HEK293 (cell line): ENCODE results near the gene MTFP1.
A peak's percentile ranks its signal among the peaks of the same experiment; 100 is the strongest.

ENCODE experiments used
- CTCF ChIA-PET: fragments of 350-600 bp; formaldehyde crosslinking; extraction: SDS; loops from one replicate; lab custom pipeline; 2021; ENCODE audit warnings: antibody characterized with exemption; lab: Yijun Ruan, JAX
- POLR2A ChIA-PET: fragments of 300-600 bp; formaldehyde crosslinking; extraction: SDS; loops from one replicate; lab custom pipeline; 2020; ENCODE audit warnings: antibody characterized with exemption, inconsistent platforms; lab: Yijun Ruan, JAX
- H3K27ac ChIP-seq: fragments of 200-500 bp; sonication (Bioruptor generic); 2 replicates; pipeline ENCODE4 v1.5.1; 2014; ENCODE audit warnings: low read depth, low read length, control low read depth, inconsistent platforms; ENCODE audit errors: extremely low read depth
- H3K36me3 ChIP-seq, 2 experiments: fragments of 200-500 bp in 1 of 2; sonication (Bioruptor generic) in 1 of 2; 1 replicate in 1 of 2; 2 replicates in 1 of 2; pipeline ENCODE4 v1.5.1; 2014 to 2017; ENCODE audit warnings: inconsistent platforms in 2 of 2, low read length in 2 of 2; ENCODE audit not compliant: control insufficient read depth in 2 of 2, insufficient read depth in 1 of 2
- H3K4me1 ChIP-seq: fragments of 200-500 bp; sonication (Bioruptor generic); 2 replicates; pipeline ENCODE4 v1.5.1; 2014; ENCODE audit warnings: mild to moderate bottlenecking, low read length, inconsistent platforms; ENCODE audit not compliant: control insufficient read depth, insufficient read depth
- H3K4me3 ChIP-seq: 2 replicates; pipeline ENCODE4 v1.5.1; 2011; ENCODE audit warnings: low read depth, mild to moderate bottlenecking, control low read depth, low read length, moderate library complexity
- H3K9me3 ChIP-seq: fragments of 200-500 bp; sonication (Bioruptor generic); 2 replicates; pipeline ENCODE4 v1.5.1; 2014; ENCODE audit warnings: low read depth, low read length, inconsistent platforms; ENCODE audit not compliant: control insufficient read depth, insufficient read depth
- BCL11A ChIP-seq: fragments of 450-650 bp; formaldehyde crosslinking; IDR thresholded peaks from 2 replicates; pipeline ENCODE4 v1.5.1; 2016; ENCODE audit warnings: low read depth, missing biosample characterization, missing genetic modification characterization
- CTCF ChIP-seq: fragments of 450-650 bp; formaldehyde crosslinking; IDR thresholded peaks from 2 replicates; pipeline ENCODE4 v1.5.1; 2016; ENCODE audit warnings: missing biosample characterization, missing genetic modification characterization
- EGR2 ChIP-seq: fragments of 450-650 bp; formaldehyde crosslinking; IDR thresholded peaks from 2 replicates; pipeline ENCODE4 v1.5.1; 2016; ENCODE audit warnings: low read depth, missing biosample characterization, missing genetic modification characterization
- FEZF1 ChIP-seq: fragments of 450-650 bp; formaldehyde crosslinking; IDR thresholded peaks from 2 replicates; pipeline ENCODE4 v1.5.1; 2016; ENCODE audit warnings: missing biosample characterization, missing genetic modification characterization
- KLF10 ChIP-seq: fragments of 450-650 bp; IDR thresholded peaks from 2 replicates; pipeline ENCODE4 v1.5.1; 2018; ENCODE audit warnings: missing biosample characterization, mild to moderate bottlenecking, missing genetic modification characterization
- REPIN1 ChIP-seq: fragments of 450-650 bp; formaldehyde crosslinking; IDR thresholded peaks from 2 replicates; pipeline ENCODE4 v1.5.1; 2017; ENCODE audit warnings: missing biosample characterization, missing genetic modification characterization, low read depth
- ZBTB10 ChIP-seq: fragments of 450-650 bp; formaldehyde crosslinking; IDR thresholded peaks from 2 replicates; pipeline ENCODE4 v1.5.1; 2016; ENCODE audit warnings: missing biosample characterization, missing genetic modification characterization
- ZBTB7A ChIP-seq: fragments of 450-650 bp; formaldehyde crosslinking; IDR thresholded peaks from 2 replicates; pipeline ENCODE4 v1.5.1; 2016; ENCODE audit warnings: low read depth, missing biosample characterization, missing genetic modification characterization
- ZFP37 ChIP-seq: fragments of 450-650 bp; formaldehyde crosslinking; IDR thresholded peaks from 2 replicates; pipeline ENCODE4 v1.5.1; 2016; ENCODE audit warnings: missing biosample characterization, missing genetic modification characterization
- ZIC2 ChIP-seq: fragments of 450-650 bp; formaldehyde crosslinking; IDR thresholded peaks from 2 replicates; pipeline ENCODE4 v1.5.1; 2016; ENCODE audit warnings: missing biosample characterization, missing genetic modification characterization
- ZNF211 ChIP-seq: fragments of 450-650 bp; formaldehyde crosslinking; IDR thresholded peaks from 2 replicates; pipeline ENCODE4 v1.5.1; 2016; ENCODE audit warnings: low read depth, missing biosample characterization, missing genetic modification characterization
- ZNF324 ChIP-seq: fragments of 450-650 bp; formaldehyde crosslinking; IDR thresholded peaks from 2 replicates; pipeline ENCODE4 v1.5.1; 2016; ENCODE audit warnings: missing biosample characterization, missing genetic modification characterization
- ZNF398 ChIP-seq: fragments of 450-650 bp; formaldehyde crosslinking; IDR thresholded peaks from 2 replicates; pipeline ENCODE4 v1.5.1; 2017; ENCODE audit warnings: missing biosample characterization, missing genetic modification characterization
- ZNF529 ChIP-seq: fragments of 450-650 bp; formaldehyde crosslinking; IDR thresholded peaks from 2 replicates; pipeline ENCODE4 v1.5.1; 2017; ENCODE audit warnings: missing genetic modification characterization, missing biosample characterization; ENCODE audit not compliant: insufficient replicate concordance
- ZNF530 ChIP-seq: fragments of 450-650 bp; formaldehyde crosslinking; IDR thresholded peaks from 2 replicates; pipeline ENCODE4 v1.5.1; 2016; ENCODE audit warnings: low read depth, missing biosample characterization, missing genetic modification characterization
- ZNF555 ChIP-seq: fragments of 450-650 bp; formaldehyde crosslinking; conservative IDR thresholded peaks from 2 replicates; pipeline ENCODE4 v1.5.1; 2017; ENCODE audit warnings: missing biosample characterization, mild to moderate bottlenecking, missing genetic modification characterization, inconsistent platforms
- ZNF560 ChIP-seq: fragments of 450-650 bp; formaldehyde crosslinking; IDR thresholded peaks from 2 replicates; pipeline ENCODE4 v1.5.1; 2017; ENCODE audit warnings: missing biosample characterization, missing genetic modification characterization, borderline replicate concordance
- ZNF600 ChIP-seq: fragments of 450-650 bp; formaldehyde crosslinking; IDR thresholded peaks from 2 replicates; pipeline ENCODE4 v1.5.1; 2016; ENCODE audit warnings: missing biosample characterization, missing genetic modification characterization
- ZNF621 ChIP-seq: fragments of 450-650 bp; formaldehyde crosslinking; IDR thresholded peaks from 2 replicates; pipeline ENCODE4 v1.5.1; 2017; ENCODE audit warnings: missing biosample characterization, missing genetic modification characterization
- ZNF626 ChIP-seq: fragments of 450-650 bp; sonication (Bioruptor Pico); formaldehyde crosslinking; IDR thresholded peaks from 2 replicates; pipeline ENCODE4 v1.5.1; 2018; ENCODE audit warnings: missing biosample characterization, missing genetic modification characterization, inconsistent platforms
- ZNF654 ChIP-seq: fragments of 450-650 bp; formaldehyde crosslinking; IDR thresholded peaks from 2 replicates; pipeline ENCODE4 v1.5.1; 2016; ENCODE audit warnings: low read depth, missing biosample characterization, missing genetic modification characterization
- ZNF704 ChIP-seq: fragments of 450-650 bp; formaldehyde crosslinking; IDR thresholded peaks from 2 replicates; pipeline ENCODE4 v1.5.1; 2016; ENCODE audit warnings: missing biosample characterization, missing genetic modification characterization
- TF ChIP-seq, protein P1 (sequence below): fragments of 450-650 bp; formaldehyde crosslinking; IDR thresholded peaks from 2 replicates; pipeline ENCODE4 v1.5.1; 2016; ENCODE audit warnings: missing biosample characterization, missing genetic modification characterization
- TF ChIP-seq, protein P2 (sequence below): fragments of 450-650 bp; formaldehyde crosslinking; IDR thresholded peaks from 2 replicates; pipeline ENCODE4 v1.5.1; 2016; ENCODE audit warnings: missing biosample characterization, missing genetic modification characterization

MTFP1 gene

DNA sequence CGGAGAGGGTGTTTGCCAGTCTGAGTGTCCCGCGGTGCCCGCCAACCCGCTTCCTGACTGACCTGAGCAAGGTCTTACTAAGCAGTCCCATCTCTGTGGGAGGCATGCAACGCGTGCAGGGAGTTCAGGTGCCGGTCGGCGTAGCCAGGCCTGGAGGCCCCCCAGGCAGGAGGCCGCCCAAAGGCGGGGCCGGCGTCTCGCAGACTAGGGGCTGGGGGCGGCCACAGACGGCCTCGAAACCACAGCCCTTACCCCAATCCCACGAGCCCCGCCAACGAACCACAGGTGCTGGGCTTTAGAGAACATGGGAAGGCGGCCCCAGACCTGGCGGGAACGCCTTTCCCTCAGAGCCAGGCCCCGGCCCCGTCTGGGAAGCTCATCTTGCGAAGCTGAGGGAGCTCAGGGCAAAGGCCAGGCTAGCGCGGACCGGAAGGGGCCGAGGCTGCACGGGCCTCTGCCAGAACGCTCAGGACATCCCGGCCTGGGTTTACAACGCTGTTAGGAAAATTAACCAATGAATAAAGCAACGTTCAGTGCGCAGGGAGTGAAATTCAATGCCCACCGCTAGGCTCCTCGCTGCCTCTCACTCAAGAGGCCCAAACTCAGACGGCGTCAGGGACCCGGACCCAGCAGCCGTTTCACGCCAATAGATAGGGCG is 2.1 kb upstream of the MTFP1 start (continued):
- TF ChIP-seq, protein P1, sequence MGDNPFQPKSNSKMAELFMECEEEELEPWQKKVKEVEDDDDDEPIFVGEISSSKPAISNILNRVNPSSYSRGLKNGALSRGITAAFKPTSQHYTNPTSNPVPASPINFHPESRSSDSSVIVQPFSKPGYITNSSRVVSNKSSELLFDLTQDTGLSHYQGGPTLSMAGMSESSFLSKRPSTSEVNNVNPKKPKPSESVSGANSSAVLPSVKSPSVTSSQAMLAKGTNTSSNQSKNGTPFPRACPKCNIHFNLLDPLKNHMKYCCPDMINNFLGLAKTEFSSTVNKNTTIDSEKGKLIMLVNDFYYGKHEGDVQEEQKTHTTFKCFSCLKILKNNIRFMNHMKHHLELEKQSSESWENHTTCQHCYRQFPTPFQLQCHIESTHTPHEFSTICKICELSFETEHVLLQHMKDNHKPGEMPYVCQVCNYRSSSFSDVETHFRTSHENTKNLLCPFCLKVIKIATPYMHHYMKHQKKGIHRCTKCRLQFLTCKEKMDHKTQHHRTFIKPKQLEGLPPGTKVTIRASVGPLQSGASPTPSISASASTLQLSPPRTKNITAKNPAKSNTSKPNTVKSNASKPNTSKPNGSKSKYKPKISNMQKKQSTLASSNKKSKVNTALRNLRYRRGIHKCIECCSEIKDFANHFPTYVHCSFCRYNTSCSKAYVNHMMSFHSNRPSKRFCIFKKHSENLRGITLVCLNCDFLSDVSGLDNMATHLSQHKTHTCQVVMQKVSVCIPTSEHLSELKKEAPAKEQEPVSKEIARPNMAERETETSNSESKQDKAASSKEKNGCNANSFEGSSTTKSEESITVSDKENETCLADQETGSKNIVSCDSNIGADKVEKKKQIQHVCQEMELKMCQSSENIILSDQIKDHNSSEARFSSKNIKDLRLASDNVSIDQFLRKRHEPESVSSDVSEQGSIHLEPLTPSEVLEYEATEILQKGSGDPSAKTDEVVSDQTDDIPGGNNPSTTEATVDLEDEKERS, result no peak; the same call in 1 of the 2 replicates
- TF ChIP-seq ZNF324 (tag by site-specific recombination) (no peak; the same call in 1 of the 2 replicates), ZBTB7A (tag by site-specific recombination) (0 out of 2 replicates have a peak, but pooled peaks have one; percentile 14), ZBTB10 (tag by site-specific recombination) (peak; percentile 37; the same call in 1 of the 2 replicates), ZIC2 (peak; percentile 90), ZNF398 (tag by site-specific recombination) (no peak; the same call in 1 of the 2 replicates), CTCF (peak; percentile 45; the same call in 1 of the 2 replicates), EGR2 (peak; percentile 60), ZFP37 (tag by site-specific recombination) (peak; percentile 42; the same call in 1 of the 2 replicates), BCL11A (tag by site-specific recombination) (0 out of 2 replicates have a peak, but pooled peaks have one; percentile 23), ZNF621 (tag by site-specific recombination) (no peak)
- TF ChIP-seq, protein P2, sequence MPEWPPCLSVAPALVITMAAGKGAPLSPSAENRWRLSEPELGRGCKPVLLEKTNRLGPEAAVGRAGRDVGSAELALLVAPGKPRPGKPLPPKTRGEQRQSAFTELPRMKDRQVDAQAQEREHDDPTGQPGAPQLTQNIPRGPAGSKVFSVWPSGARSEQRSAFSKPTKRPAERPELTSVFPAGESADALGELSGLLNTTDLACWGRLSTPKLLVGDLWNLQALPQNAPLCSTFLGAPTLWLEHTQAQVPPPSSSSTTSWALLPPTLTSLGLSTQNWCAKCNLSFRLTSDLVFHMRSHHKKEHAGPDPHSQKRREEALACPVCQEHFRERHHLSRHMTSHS, result no peak

- H3K4me3 ChIP-seq, result peak overlapping the region; percentile 63
- peaks cover 28% of the 10 kb centered on the region for H3K4me1 ChIP-seq
- no peaks in the 10 kb centered on the region for H3K9me3 ChIP-seq
- ChIA-PET POLR2A (interaction anchor here (0.6 to 6.0 kb wide), 31 partner anchors 10 to 1188 kb away, joined by 3 to 86 read pairs (median 4); partner anchors contain the start of genes CCDC157, INPP5J, MORC2 and PES1), CTCF (interaction anchor here (0.5 to 7.6 kb wide), 13 partner anchors 11 to 182 kb away, joined by 3 to 71 read pairs (median 5); no protein-coding TSS in a partner anchor)
- peaks cover 0 to 38% of the 10 kb centered on the region in 2 experiments; a peak in 1 of 3 replicates for H3K36me3 ChIP-seq
- peak overlapping the region; percentile 98 for H3K27ac ChIP-seq
- TF ChIP-seq REPIN1 (no peak), ZNF600 (peak; percentile 41; the same call in 1 of the 2 replicates), ZNF555 (tag by site-specific recombination) (no peak), ZNF560 (tag by site-specific recombination) (no peak), FEZF1 (tag by site-specific recombination) (peak; percentile 87), ZNF530 (tag by site-specific recombination) (no peak), ZNF704 (tag by site-specific recombination) (no peak), ZNF529 (tag by site-specific recombination) (no peak), KLF10 (peak; percentile 58; the same call in 1 of the 2 replicates), ZNF654 (tag by site-specific recombination) (no peak), ZNF626 (tag by site-specific recombination) (no peak), ZNF211 (no peak)
These were observed 1.5 kb upstream of the MTFP1 start for GRCh38 chr22:30423959-30424533.
